Measurements from ENCODE around the gene STAT3. TPM values are rescaled to one million over a fixed set of nuclear protein-coding genes. Genes with fewer than 3 reads are reported as not detected.

STAT3 gene
- total RNA-seq (2016; rRNA removed; fragmentation: Illumina TruSeq; extraction: Trizol): 61.8 and 82.7 TPM in 2 replicates
- 23.1 and 26.5 TPM in 2 replicates for total RNA-seq (2016; cell fraction: cytosol; rRNA removed; fragmentation: Illumina TruSeq; extraction: Trizol; ENCODE audit: low read depth)
- 58.0 and 68.3 TPM in 2 replicates for total RNA-seq (2016; cell fraction: insoluble cytoplasmic fraction; rRNA removed; fragmentation: Illumina TruSeq; extraction: Trizol)
- 26.8 TPM in 2 replicates for total RNA-seq (2016; cell fraction: membrane; rRNA removed; fragmentation: Illumina TruSeq; extraction: Trizol)
- total RNA-seq (2016; cell fraction: nucleus; rRNA removed; fragmentation: Illumina TruSeq; extraction: Trizol): 59.3 and 64.3 TPM in 2 replicates
- polyA plus RNA-seq (2011; rRNA removed): 62.4 and 65.3 TPM in 2 replicates
- 50.3 and 62.8 TPM in 2 replicates for polyA plus RNA-seq (2011; cell fraction: cytosol; rRNA removed)
- polyA plus RNA-seq (2011; cell fraction: nucleus; rRNA removed): 68.4 and 82.3 TPM in 2 replicates
- polyA plus RNA-seq (2012): 46.3 and 77.9 TPM in 2 replicates
- polyA plus RNA-seq (2016; cell fraction: cytosol; fragmentation: Illumina TruSeq; extraction: Trizol; ENCODE audit: low read depth): 3.6 TPM in 2 replicates
- 45.6 and 57.1 TPM in 2 replicates for polyA plus RNA-seq (2016; cell fraction: insoluble cytoplasmic fraction; fragmentation: Illumina TruSeq; extraction: Trizol; ENCODE audit: low read depth)
- 8.1 and 9.5 TPM in 2 replicates for polyA plus RNA-seq (2016; cell fraction: membrane; fragmentation: Illumina TruSeq; extraction: Trizol; ENCODE audit: low read depth)
- 95.8 and 98.6 TPM in 2 replicates for polyA plus RNA-seq (2016; cell fraction: nucleus; fragmentation: Illumina TruSeq; extraction: Trizol; ENCODE audit: insufficient read depth, low read depth)
- polyA minus RNA-seq (2011; rRNA and poly(A)+ RNA removed; ENCODE audit: low replicate concordance): 96.9 and 98.7 TPM in 2 replicates
- polyA minus RNA-seq (2011; cell fraction: cytosol; rRNA and poly(A)+ RNA removed): 57.9 and 75.4 TPM in 2 replicates
- polyA minus RNA-seq (2011; cell fraction: nucleus; rRNA and poly(A)+ RNA removed): 74.4 and 95.5 TPM in 2 replicates
- percentile 82 among the genes with signal in this experiment for Bru-seq, nascent RNA
- percentile 95 among the genes with signal in this experiment for BruChase-seq, experiment 1, labeled RNA remaining after a 6-hour chase
- BruChase-seq, experiment 2, labeled RNA remaining after a 2-hour chase: percentile 90 among the genes with signal in this experiment
- long read RNA-seq, experiment 1, full-length matches to known transcripts: 17 of 54 reads
- long read RNA-seq, experiment 1, partial matches to known transcripts: 13 of 54 reads
- long read RNA-seq, experiment 1, other reads (novel, unspliced or antisense): 24 of 54 reads
- long read RNA-seq, experiment 2, partial matches to known transcripts: 23 of 170 reads
- long read RNA-seq, experiment 2, other reads (novel, unspliced or antisense): 144 of 170 reads

GRCh38 chr17:42388381-42389134, at the start of gene STAT3:
TSS of gene STAT3 (minus strand) at chr17:42388442. CDS start at chr17:42348516, 39,926 bp downstream.
- Histone ChIP-seq H2AFZ (ENCODE audit: low read length) (peak within 1 kb of the TSS; percentile 16), H3K9ac (ENCODE audit: insufficient read depth, low read depth, low read length) (peak within 1 kb of the TSS; percentile 93), H3K4me1 (ENCODE audit: insufficient read depth, low read length) (peaks cover 68% of the 10 kb centered on the region), H3K9me3 (ENCODE audit: low read length) (no peaks in the 10 kb centered on the region), H3K79me2 (ENCODE audit: insufficient read depth, low read length) (peaks cover 41% of the 10 kb centered on the region), H3K36me3 (replicated peaks in 1 of 2; ENCODE audit: control insufficient read depth in 1 of 2, insufficient read depth in 2 of 2, low read length in 2 of 2) (no peaks in the 10 kb centered on the region), H3K27me3 (ENCODE audit: control insufficient read depth in 1 of 2, insufficient read depth in 2 of 2, low read length in 2 of 2) (no peaks in the 10 kb centered on the region; a peak in 1 of 5 replicates), H3K27ac (ENCODE audit: extremely low read length, insufficient read depth, low read length) (peak within 1 kb of the TSS; percentile 78), H4K20me1 (ENCODE audit: insufficient read depth, low read length) (peaks cover 19% of the 10 kb centered on the region), H3K4me2 (ENCODE audit: low read depth, low read length) (peak within 1 kb of the TSS; percentile 74), H3K4me3 (replicated peaks in 1 of 3; ENCODE audit: insufficient read depth in 1 of 3, low read depth in 2 of 3, low read length in 3 of 3) (peak within 1 kb of the TSS; percentile 93 to 98 (median 96))
- no TSS peak for BruUV-seq (replicated peaks)
- ChIA-PET CTCF (ENCODE audit: low intra/inter-chr PET ratio, low total read pairs) (no interaction called here), POLR2A (interaction anchor here (0.6 to 3.1 kb wide), 42 partner anchors 10 to 700 kb away, joined by 3 to 57 read pairs (median 4); partner anchors contain the start of genes CAVIN1, CNTD1, COA3 and DNAJC7)
- in situ Hi-C loops (cut with HindIII; ENCODE audit: extremely low pct_ligation_motif_present, low pct_unique_long_range_greater_than_20kb) (no loop called here), intact Hi-C loops (cut with micrococcal nuclease; ENCODE audit: unreplicated experiment) (no loop called here)
- peak; percentile 96 for FAIRE-seq
- peak; percentile 99 for ATAC-seq
- DNase-seq (ENCODE audit: low spot score): peak; percentile 100
- 15% methylated on average over 13 of the region's 44 CpGs for WGBS (ENCODE audit: low lambda C conversion rate)
- TF ChIP-seq KDM2A (CRISPR knock-in tag; IDR thresholded peaks at IDR 0.05; ENCODE audit: borderline replicate concordance, low read depth) (peak; percentile 97), NFIC (IDR thresholded peaks at IDR 0.05; ENCODE audit: low read length) (0 out of 2 replicates have a peak, but pooled peaks have one; percentile 59), ZBTB34 (CRISPR knock-in tag; IDR thresholded peaks at IDR 0.05) (peak; percentile 95; the same call in 1 of the 2 replicates), PREB (CRISPR knock-in tag; IDR thresholded peaks at IDR 0.05) (no peak), TGIF2 (CRISPR knock-in tag; IDR thresholded peaks at IDR 0.05) (peak; percentile 99), ZNF343 (CRISPR knock-in tag; IDR thresholded peaks at IDR 0.05) (peak; percentile 92; the same call in 1 of the 2 replicates), ZNF280D (CRISPR knock-in tag; IDR thresholded peaks at IDR 0.05) (peak; percentile 99), FOXA1 (IDR thresholded peaks at IDR 0.05) (no peak), FOXA1 (CRISPR knock-in tag; IDR thresholded peaks at IDR 0.05) (peak; percentile 75), ZSCAN20 (CRISPR knock-in tag; IDR thresholded peaks at IDR 0.05; ENCODE audit: borderline replicate concordance) (no peak; the same call in 1 of the 2 replicates), TEF (CRISPR knock-in tag; IDR thresholded peaks at IDR 0.05) (peak; percentile 93)
